Kidney glomerular epithelial cell (primary cell): ENCODE results near the gene CCNL2.
"Not testable (repeated sequence)": the region's sequence is repeated elsewhere in the genome, so short reads cannot be mapped to it uniquely, and the experiment has no call there.

Experiments used
- DNase-seq: peaks from one replicate; lab custom pipeline; 2025; lab: John Stamatoyannopoulos, UW

CCNL2 gene

DNA sequence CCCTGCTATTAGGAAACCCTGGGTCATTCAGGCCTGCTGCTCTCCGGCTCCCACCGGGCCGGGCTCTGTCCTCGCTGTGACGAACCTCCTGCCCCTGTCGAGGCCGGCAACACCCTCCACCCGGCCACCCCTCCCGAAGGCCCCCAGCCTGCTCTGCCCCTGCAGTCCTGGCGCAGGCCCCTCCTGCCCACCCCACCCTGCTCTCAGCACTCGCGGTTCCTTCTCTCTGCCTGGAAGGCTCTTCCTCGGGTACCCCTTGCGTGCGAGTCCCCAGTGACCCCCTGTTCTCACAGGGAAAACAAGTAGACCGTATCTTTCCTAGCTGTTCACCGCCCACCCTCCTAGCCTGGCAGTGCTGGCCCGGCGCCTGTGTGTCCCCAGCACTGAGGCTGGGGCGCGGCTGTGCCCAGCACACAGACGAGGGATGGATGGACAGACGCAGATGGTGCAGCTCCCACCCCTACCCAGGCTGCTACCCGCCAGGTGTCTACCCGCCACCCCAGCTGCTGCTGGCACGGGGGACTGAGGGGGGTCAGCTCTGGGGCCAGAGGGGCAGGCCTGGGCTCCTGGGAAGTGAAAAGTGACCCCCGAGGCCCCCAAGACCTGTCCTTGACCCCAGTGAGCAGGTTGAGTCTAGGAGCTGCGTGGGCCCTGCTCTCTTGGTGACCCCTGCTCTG is 33.3 kb upstream of the CCNL2 start:
- DNase-seq: no peak

DNA sequence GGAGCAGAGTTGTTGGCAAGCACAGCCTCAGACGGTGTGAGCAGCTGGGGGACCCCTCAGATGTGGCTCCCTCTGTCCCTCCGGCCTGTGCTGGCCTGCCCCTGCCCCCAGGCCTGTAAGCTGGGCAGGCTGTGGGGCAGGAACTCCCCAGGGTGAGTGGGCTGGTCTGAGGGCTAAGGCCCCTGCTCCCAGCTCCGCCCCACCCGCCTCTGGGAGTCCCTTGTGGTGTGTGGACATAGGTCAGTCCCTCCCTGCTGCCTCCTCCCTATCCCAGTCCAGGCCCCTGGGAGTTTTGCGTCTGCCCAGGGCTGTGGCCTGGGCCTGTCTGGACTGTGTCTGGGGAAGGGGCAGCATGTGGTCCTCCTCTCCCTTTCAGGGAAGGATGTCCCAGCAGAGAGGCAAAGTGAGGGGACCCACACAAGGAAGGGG is 32.7 kb upstream of the CCNL2 start:
- DNase-seq: no peak

DNA sequence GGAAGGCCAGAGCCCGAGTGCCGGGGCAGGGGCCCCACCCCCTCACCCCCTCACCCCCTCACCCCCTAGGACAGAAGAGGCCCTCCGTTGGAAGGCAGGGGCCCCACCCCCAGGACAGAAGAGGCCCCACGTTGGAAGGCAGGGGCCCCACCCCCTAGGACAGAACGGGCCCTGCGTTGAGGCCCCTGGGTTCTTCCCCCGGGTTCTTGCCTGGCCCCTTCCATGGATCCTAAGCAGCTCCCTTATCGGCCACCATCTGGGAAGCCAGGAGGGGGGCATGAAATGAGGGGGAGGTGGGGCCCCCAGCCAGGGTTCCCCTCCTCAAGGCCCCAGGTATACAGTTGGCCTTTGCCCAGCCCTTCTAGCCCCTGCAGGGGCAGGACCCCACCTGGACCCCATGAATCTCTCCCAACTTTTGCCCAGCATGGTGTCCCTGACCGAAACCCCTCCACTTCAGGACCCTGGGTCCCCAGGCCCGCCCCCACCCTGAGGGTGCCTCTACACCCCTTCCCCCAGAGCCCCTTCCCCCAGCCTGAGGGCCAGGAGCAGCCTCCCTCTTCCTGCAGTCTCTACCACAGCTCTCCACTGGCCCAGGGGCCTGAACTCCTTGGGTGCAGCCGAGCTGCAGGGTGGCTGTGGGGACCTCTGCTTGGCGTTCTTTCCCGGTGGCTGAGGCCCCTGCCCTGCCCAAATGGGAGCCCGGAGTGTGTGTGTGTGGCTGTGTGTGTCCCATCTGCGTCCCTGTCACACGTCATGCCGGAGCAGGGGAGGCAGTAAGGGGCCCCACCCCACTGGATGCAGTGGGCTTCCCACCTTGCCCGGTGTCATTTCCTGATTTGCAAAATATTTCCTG is 32.1 kb upstream of the CCNL2 start:
- DNase-seq: no peak

DNA sequence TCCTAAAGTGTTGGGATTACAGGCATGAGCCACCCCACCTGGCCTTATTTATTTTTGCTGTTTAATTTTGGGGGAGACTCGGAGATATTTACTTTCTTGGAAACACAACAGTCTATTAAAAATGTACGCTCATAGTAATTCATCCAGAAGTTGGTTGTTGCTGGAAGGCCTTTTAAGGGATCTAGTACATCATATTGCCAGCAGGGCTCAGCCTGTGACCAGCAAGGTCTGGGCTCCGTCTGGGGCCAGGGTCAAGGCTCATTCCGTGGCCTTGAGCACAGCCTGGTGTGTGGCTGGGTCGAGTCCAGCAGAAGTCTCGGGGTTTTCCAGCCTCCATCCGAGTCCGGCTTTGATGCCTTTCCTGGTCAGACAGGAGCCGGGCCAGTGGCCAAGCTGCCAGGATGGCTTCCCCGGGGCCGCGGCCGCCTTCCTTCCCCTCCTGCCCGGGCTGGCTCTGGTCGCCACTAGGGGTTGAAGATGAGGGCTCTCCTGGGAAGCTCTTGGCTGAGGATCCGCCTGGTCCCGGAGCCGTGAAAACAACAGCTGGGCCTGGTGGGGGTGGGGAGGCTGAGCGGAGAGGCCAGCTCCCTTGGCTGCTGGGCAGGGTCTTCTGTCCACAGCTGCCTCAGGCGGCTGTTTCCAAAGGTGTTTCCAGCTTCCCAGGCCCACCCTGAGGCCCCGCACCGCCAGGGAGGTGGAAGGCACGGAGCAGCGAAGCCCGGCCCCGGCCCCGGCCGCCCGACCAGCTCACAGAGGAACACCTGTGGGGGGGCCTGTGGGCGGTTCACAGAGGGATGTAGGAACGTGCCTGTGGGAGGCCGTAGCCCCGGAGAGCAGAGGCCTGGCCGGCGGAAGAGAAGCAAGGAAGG is 31.2 kb upstream of the CCNL2 start:
- DNase-seq: no peak

DNA sequence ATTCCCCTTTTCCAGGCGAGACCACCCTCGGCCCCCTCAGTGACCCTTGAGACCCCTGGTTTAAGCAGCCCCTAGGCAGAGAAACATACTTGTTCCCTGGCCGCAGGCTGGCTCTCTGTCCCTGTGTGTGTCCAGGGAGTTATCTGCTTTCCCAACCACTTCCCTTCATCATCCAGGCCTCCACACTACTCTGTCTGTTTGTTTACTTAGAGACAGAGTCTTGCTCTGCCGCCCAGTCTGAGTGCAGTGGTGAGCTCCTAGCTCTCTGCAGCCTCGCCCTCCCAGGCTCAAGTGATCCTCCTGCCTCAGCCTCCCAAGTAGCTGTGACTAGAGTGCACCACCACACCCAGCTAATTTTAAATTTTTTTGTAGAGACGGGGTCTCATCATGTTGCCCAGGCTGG is 30.5 kb upstream of the CCNL2 start:
- DNase-seq: no peak

DNA sequence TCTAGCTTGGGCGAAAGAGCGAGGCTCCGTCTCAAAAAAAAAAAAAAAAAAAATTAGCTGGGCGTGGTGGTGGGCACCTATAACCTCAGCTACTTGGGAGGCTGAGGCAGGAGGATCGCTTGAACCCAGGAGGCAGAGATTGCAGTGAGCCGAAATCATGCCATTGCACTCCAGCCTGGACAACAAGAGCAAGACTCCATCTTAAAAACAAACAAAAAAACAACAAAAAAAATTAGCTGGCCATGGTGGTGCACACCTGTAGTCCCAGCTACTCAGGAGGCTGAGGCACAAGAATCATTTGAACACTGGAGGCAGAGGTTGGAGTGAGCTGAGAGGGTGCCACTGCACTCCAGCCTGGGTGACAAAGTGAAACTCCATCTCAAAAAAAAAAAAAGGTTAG is 29.8 kb upstream of the CCNL2 start:
- not testable (repeated sequence) for DNase-seq

DNA sequence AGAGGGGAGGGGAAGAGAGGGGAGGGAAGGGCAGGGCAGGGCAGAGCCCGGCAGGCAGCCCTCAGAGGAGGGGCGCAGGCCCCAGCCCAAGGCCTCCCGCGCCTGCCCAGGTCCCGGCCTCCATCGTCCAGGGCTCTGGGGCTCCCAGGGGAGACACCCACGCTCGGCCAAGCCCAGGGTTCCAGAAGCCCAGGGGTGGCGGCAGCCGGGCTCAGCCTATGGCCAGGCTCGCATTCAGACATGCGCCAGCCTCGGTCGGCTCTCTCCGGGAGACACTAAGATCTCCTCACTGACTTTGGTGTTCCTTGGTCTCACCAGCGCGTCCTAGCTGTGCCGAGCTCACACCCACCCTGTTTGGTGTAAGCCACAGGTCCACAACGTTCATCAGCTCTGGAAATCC is 29.0 kb upstream of the CCNL2 start:
- no peak for DNase-seq

DNA sequence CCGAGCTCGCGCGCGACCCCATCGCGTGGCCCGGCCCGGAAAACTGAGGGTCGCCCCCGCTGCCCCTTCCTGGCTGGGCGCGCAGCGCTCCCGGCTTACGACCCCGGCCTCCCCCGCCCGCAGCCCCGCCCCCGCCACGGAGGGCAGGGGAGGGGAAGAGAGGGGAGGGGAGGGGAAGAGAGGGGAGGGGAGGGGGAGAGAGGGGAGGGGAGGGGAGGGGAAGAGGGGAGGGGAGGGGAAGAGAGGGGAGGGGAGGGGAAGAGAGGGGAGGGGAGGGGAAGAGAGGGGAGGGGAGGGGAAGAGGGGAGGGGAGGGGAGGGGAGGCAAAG is 28.6 kb upstream of the CCNL2 start:
- no peak for DNase-seq

DNA sequence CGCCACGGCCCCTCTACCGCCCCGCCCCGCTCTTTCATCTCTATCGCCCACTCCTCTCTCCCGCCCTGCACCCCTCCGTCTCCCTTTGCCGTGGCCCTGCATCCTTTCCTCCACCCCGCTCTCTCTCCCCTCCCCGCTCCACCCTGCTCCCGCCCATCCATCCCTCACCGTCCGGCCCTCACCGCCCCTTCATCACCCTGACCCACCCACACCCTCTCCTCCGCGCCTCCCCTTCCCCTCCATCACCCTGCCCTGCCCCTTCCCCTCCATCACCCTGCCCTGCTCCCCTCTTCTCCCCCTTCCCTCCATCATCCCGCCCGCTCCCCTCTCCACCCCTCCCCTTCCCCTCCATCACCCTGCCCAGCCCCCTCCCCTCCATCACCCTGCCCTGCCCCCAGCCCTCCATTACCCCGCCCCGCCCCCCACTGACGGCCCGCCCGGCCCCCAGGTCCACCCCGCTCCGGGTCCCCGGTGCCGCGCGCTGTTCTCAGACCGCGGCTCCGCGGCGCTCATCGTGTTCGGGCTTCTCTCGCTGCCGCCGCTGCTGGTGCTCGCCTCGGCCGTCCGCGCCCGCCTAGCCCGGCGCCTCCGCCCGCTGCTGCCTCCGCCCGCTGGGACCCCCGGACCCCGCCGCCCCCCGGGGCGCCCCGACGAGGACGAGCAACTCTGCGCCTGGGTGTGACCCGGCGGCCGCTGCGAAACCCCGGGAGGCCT is 28.1 kb upstream of the CCNL2 start:
- no peak for DNase-seq

DNA sequence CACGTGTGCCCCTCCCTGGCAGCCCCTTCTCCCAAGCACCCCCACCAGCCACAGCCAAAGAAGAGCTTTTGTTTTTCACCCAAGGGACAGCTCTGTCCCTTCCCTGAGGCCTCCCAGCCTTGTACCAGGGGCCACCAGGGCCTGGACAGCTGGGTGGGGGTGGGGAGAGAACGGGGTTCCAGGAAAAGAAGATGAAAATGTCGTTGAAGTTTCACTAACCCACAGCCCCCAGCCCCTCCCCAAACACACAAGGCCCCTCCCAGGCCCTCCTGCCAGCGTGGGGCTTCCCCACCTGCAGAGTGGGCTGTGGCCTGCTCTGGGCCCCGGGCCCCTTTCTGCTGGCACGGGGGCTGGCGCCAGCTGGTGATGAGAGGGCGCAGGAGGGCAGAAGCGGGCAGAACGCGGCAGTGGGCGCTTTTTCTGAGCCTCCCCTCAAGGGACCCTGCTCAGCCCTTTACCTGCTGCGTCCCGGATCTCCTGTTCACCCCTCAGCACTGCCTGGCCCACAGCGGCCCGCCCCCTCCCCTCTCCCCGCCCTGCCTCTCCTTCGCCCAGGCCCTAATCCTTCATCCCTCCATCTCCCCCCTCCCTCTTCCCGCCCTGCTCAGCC is 27.5 kb upstream of the CCNL2 start:
- no peak for DNase-seq

DNA sequence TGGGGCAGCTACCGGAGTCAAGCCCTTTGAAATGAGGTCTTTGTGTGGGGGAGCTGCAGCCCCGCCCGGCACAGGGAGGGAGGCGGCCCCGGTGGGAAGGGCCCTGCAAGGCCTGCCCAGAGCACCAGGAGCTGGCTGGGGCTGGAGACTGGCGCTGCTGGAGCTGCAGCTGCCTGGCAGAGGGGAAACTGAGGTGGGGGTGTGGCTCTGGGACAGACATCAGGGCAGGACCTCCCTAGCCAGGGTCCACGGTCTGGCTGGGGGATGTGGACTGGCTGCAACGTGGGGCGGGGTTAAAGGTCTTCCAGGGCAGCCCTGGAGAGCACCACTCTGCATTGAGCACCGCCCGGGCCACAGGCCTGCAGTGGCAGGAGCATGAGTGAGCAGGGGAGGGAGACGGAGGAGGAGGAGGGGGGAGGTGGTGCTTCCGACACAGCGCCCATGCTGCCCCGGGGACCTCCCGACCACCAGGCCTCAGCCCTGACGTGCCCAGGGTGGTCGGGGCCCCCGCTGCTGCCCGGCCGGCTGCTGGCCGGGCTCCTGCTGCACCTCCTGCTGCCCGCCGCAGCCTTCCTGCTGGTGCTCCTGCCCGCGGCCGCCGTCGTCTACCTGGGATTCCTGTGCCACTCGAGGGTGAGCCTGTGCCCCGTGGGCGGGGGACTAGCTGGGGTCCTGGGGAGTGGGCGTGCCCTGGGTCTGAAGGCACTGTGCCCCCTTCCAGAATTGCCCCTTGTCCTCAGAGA is 26.8 kb upstream of the CCNL2 start:
- no peak for DNase-seq

DNA sequence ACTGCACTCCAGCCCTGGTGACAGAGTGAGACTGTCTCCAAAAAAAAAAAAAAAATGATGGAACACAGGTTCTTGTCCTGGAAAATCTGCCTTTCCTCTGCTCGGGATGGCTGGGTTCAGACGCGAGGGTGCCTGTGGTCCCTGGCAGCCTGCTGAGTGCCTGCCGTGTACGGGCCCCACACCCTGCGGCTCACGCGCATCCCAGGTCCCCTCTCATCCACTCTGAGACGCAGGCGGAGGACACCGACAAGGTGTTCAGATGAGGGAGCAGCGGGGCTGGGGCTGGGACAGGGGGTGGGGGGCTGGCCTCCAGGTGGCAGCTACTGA is 26.3 kb upstream of the CCNL2 start:
- DNase-seq: no peak

DNA sequence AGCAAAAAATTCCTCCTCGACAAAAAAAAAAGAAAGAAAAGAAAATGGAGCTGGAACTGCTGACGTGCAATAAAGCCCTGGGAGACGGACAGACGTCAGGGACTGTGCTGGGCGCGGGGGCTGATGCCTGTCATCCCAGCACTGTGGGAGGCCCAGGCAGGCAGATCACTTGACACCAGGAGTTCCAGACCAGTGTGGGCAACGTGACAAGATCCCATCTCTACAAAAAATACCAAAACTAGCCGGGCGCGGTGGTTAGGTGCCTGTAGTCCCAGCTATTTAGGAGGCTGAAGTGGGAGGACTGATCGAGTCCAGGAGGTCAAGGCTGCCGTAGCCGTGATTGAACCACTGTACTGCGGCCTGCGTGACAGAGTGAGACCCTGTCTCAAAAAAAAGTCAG is 25.6 kb upstream of the CCNL2 start:
- no peak for DNase-seq

DNA sequence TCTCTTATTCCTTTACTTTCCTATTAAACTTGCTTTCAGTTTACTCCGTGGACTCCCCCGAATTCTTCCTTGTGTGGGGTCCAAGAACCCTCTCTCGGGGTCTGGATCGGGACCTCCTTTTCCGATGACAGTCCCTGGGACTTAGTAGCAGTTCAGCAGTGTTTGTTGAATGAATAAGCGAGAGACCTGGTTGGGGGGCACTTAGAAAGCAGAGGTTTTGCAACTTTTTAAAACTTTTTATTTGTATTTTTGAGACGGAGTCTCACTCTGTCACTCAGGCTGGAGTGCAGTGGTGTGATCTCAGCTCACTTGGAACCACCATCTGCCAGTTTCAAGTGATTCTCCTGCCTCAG is 24.1 kb upstream of the CCNL2 start:
- DNase-seq: no peak

DNA sequence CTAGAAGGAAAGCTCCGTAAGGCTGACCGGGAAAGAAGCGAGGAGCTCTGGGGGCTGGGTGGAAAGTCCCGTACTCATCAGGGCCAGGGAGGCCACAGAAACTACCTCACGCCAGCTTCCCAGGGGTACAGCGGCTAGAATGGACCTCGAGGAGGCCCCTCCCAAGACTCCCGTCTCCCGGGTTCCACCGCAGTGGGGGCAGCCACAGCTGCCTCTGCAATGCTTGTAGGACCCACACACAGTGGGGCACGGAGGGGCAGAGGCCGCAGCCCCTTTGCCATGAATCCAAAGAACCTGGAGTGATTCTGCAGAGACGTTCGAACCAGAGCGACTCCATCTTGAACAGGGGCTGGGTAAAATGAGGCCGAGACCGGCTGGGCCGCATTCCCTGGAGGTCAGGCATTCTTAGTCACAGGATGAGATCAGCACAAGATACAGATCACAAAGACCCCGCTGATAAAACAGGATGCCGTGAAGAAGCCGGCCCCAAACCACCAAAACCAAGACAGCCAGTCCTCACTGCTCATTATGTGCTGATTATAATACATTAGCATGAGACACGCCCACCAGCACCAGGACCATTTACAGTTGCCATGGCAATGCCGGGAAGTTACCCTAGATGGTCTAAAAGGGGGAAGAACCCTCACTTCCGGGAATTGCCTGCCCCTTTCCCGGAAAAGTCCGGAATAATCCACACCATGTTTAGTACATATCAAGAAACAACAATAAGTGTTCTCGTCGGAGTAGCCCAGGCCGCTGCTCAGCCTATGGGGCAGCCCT is 23.5 kb upstream of the CCNL2 start:
- no peak for DNase-seq

DNA sequence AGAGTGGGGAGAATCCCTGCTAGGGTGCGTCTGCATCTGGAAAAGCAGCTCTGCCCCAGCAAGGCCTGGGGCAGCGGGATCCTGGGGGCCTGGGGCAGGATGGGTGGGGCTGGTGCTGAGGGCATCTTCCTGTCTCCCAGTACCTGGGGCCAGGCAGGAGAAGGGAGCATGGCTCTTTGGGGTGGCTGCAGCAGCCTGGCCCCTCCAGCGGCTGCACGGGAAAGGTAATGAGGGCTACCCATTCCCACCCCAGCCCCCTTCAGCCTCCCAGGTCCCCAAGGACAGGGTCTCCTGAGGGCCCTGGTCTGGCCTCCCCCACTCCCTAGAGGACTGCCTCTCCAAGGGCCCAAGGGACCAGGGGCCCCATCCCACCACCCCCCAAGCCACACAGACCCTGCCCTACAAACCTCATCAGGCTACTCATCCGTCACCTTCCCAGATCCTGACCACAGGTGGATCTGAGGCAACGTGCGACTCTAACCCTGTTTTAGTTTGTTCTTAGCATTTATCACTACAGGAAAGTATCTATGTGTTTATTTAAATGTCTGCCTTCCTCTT is 22.9 kb upstream of the CCNL2 start:
- DNase-seq: no peak

DNA sequence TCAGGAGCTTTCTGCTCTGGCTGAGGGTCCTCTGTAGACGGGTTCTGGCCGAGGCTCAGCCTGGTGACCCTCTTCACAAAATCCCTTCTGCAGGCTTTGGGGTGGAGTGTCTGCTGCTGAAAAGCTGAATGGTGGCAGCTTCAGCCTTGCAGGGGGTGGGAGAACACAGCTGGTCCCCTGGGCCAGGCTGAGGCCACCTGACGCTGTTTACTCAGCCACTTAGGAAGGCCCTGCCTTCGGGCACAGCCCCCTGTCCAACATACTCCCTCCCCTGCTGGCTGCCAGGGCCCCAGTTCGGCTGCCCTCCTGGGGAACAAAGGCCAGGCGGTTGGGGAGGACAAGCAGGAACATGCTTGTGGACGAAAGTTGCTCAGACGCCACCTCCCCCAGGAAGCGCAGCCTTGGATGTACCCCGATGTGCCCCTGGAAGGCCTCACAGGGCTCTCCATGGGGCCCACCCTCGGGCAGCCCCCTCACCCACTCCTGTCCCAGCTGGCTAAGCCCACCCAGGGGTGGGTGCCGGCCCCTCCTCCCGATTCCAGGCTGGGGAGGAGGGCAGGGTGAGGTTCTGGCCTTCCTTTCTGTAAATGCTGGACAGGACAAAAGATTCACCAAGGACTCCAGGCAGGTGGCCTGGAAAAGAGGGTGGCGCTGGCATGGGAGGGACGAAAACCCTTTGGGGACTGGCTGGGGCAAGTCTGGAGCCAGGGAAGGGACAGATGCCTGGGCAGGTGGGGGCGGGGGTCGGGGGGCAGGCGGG is 22.2 kb upstream of the CCNL2 start, which contains the start of gene ANKRD65:
Gene ANKRD65, minus strand, starts transcription at position 130 of the 760 bp plus-strand sequence. CDS start 271 bp downstream, outside the sequence.
- DNase-seq: no peak

DNA sequence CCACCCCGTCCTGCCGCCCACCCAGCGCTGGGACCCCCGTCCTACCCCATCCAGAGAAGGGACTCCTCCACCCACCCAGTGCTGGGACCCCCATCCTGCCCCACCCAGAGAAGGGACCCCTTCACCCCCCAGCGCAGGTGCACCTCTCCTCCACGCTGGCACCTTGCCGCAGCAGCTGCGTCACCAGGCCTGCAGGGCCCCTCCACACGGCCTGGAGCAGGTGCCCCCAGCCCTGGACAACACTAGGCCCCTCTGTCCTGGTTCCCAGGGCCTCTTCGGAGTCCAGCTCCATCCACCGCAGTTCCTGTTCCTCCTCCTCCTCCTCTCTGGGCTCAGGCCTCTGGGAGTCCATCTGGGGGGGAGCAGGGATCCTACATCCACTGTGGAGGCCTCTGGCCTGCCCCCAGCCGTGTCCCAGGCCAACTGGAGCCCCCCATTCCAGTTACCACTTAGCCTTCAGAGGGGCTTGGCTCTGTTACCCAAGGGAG is 21.6 kb upstream of the CCNL2 start:
- DNase-seq: no peak
